IPS-15b (cell line): ENCODE data around the gene PCYOX1L.
A peak's percentile ranks its signal among the peaks of the same experiment; 100 is the strongest.

Experiments
- H3K27me3 ChIP-seq: one replicate; pipeline ENCODE4 v1.6.1; 2013; ENCODE audit warnings: low read length; ENCODE audit not compliant: control insufficient read depth, insufficient read depth
- H3K36me3 ChIP-seq: one replicate; pipeline ENCODE4 v1.6.1; 2013; ENCODE audit warnings: low read length; ENCODE audit not compliant: control insufficient read depth, insufficient read depth
- H3K4me1 ChIP-seq: one replicate; pipeline ENCODE4 v1.6.1; 2013; ENCODE audit warnings: mild to moderate bottlenecking, low read length; ENCODE audit not compliant: control insufficient read depth, insufficient read depth
- H3K4me3 ChIP-seq: one replicate; pipeline ENCODE4 v1.5.1; 2013; ENCODE audit warnings: low read depth, low read length
- H3K9ac ChIP-seq: one replicate; pipeline ENCODE4 v1.6.1; 2013; ENCODE audit warnings: low read depth, mild to moderate bottlenecking, low read length
- H3K9me3 ChIP-seq: one replicate; pipeline ENCODE4 v1.6.1; 2013; ENCODE audit warnings: mild to moderate bottlenecking, low read length; ENCODE audit not compliant: control insufficient read depth, insufficient read depth

PCYOX1L gene

DNA sequence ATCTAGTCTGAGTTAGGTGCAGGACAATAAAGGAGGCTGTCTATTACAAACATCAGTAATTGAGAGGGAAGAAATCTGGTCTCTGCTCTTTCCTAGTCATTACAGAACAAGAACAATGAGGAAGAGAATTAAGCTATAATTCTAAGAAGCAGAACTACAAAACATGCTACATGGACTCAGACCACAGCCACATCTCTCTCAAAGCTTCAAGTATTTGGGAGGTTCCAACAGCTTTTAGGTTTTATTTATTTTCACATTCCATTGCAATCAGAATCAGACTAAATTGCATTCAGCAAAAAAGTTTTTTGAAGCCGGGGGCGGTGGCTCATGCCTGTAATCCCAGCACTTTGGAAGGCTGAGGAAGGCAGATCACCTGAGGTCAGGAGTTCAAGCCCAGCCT lies 13.7 kb upstream of the PCYOX1L start:
- Histone ChIP-seq H3K36me3 (peaks cover 7% of the 10 kb centered on the region), H3K9ac (no peak overlapping the region), H3K27me3 (no peaks in the 10 kb centered on the region), H3K4me3 (peak overlapping the region; percentile 99), H3K4me1 (no peaks in the 10 kb centered on the region), H3K9me3 (no peaks in the 10 kb centered on the region)

DNA sequence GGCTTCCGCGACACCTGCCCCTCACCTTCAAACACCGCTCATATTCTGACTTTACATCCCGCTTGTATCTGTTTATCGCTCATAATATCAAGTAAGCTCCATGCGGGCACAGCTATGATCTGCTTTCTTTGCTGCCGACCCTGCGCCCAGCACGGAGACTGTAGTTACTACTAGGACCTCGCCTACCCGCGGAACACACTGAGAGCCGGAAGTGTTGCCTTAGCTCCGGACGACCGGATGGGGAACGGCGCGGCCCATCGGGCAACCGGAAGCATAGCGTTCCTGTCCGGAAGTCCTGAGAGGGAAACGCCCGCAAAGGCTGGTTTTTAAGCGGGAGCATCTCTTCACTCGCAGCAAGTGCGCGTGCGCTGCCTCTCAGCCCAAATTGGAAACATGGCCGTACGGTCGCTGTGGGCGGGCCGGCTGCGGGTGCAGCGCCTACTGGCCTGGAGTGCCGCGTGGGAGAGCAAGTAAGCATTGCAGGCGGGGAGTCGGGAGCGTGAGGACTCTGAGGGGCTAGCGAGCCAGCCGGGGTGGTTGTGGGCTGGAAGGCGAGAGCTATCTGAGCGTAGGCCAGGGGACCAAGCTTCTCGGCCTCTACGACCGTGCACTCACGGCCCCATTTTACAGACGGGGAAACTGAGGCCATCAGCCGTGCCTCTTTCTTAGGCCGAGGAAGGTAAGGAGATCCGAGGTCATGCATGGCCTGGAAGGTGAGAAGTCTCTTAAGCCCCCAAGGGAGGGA lies 12.5 kb upstream of the PCYOX1L start, which contains the start of gene GRPEL2:
Gene GRPEL2, plus strand, starts transcription at position 353 of the 745 bp plus-strand sequence. Its CDS starts 41 bp downstream, at position 394.
- H3K9ac ChIP-seq: peak within 1 kb of the TSS; percentile 94

DNA sequence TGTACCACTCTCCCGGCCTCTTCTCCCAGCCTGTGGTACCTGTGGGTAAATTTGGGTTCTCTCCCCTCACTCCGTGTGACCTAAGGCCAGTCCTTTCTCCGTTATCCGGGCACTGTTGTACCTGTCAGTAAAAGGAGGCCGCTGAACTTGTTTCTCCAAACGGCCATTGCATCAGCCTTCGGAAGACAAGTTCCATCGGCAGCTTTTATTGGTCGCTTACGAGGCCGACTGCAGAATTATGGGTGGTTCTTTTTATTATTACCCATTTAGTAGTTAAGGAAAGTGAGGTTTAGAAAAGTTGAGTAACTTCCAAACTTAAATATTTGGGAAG lies 12.0 kb upstream of the PCYOX1L start:
- no peaks in the 10 kb centered on the region for H3K4me1 ChIP-seq
- H3K27me3 ChIP-seq: no peaks in the 10 kb centered on the region
- H3K9ac ChIP-seq: peak overlapping the region; percentile 94
- H3K36me3 ChIP-seq: peaks cover 18% of the 10 kb centered on the region
- no peaks in the 10 kb centered on the region for H3K9me3 ChIP-seq
- H3K4me3 ChIP-seq: peak overlapping the region; percentile 99

More for the DNA sequence above, 12.5 kb upstream of the PCYOX1L start, which contains the start of gene GRPEL2:
- Histone ChIP-seq H3K36me3 (peaks cover 17% of the 10 kb centered on the region), H3K27me3 (no peaks in the 10 kb centered on the region), H3K9me3 (no peaks in the 10 kb centered on the region), H3K4me3 (peak within 1 kb of the TSS; percentile 99), H3K4me1 (no peaks in the 10 kb centered on the region)

DNA sequence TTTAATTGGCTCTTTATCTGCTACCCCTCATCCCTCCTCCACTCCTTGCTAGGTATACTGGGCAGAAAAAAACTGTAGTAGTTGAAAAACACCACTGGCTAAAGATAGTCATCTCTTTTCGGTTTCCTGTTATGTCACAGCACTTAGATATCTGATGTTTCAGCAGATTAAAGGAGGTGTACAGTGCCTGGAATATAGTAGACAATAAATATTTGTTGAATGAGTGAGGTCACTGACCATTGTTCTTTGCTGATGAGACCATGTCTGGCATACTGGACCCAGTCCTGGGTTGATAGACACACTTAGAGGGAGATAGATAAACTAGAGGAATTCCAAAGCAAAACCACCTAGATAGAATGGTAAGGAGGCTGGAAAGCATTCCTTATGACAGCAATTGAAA lies 9.3 kb upstream of the PCYOX1L start:
- Histone ChIP-seq H3K4me3 (no peak overlapping the region), H3K9ac (no peak overlapping the region), H3K27me3 (no peaks in the 10 kb centered on the region), H3K9me3 (no peaks in the 10 kb centered on the region), H3K4me1 (no peaks in the 10 kb centered on the region), H3K36me3 (peaks cover 21% of the 10 kb centered on the region)

DNA sequence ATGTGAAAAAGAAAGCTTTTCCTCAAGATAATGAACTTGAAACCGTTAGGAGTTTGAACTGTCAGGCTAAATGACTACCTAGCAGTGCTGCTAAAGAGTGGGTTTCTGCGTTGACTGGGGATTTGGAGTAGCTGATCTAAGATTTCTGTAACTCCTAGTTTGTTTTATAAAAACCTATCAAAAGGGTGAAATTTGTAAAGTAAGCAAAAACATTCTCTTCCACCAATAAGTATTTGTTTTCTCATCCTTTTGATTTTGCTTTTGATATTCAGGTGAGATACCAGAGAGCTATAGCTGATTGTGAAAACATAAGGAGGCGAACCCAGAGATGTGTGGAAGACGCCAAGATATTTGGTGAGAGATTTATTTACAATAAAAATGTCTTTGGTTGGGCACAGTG lies 8.5 kb upstream of the PCYOX1L start:
- no peaks in the 10 kb centered on the region for H3K4me1 ChIP-seq
- no peaks in the 10 kb centered on the region for H3K27me3 ChIP-seq
- no peak overlapping the region for H3K9ac ChIP-seq
- H3K9me3 ChIP-seq: no peaks in the 10 kb centered on the region
- peaks cover 21% of the 10 kb centered on the region for H3K36me3 ChIP-seq
- no peak overlapping the region for H3K4me3 ChIP-seq

DNA sequence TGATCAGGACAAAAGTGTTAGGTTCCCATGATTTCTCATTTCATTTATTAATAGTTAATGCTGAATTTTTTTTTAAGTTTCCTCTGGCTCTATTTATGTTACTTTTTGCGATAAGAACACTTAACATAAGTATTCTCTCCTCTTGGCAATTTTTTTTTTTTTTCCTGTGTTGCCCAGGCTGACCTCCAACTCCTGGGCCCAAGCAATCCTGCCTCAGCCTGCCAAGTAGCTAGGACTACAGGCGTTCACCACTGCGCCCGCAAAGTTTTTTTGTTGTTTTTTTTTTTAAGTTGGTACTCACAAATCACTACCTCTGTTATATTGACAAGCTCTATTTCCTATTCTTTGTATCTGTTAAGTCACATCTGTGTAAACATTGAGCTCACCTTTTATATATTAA lies 5.7 kb upstream of the PCYOX1L start:
- Histone ChIP-seq H3K4me3 (no peak overlapping the region), H3K27me3 (no peaks in the 10 kb centered on the region), H3K4me1 (peaks cover under 1% of the 10 kb centered on the region), H3K36me3 (peaks cover 21% of the 10 kb centered on the region), H3K9me3 (no peaks in the 10 kb centered on the region), H3K9ac (no peak overlapping the region)

DNA sequence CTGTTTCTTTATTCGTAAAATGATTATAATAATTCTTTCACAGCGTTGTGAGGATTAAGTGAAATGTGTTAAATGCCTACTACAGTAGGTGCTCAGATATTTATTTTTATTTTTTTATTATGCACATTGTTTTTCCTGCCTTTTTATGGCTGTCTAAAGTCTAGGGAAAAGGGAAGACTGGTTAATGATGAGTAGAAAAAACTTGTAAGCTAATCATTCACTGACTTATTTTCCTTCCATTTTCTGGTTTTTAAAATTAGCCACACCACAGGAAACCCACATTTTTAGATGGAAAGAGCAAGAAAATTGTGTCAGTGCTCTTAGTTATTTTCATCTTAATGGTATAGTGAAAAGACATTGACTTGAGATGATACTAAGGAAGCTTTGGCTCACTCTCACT lies 3.9 kb upstream of the PCYOX1L start:
- Histone ChIP-seq H3K9ac (no peak overlapping the region), H3K4me3 (no peak overlapping the region), H3K4me1 (peaks cover 6% of the 10 kb centered on the region), H3K27me3 (peaks cover 3% of the 10 kb centered on the region), H3K36me3 (peaks cover 16% of the 10 kb centered on the region), H3K9me3 (no peaks in the 10 kb centered on the region)

DNA sequence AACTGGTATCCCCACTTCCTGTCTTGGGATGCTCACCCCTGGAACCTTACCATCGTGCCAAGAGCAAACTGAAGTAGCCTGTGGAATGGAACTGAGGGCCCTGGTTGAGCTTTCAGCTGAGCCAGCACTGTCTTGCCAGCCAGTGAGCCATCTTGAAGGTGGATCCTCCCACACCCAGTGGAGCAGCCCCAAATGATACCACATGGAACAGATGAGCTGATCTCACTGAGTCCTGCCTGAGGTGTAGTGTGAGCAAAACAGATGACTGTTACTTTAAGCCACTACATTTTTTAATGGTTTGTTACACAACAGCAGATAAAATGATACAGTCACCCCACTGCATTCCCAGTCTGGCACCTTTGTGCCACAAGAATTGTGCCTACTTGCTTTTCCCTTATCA lies 2.2 kb upstream of the PCYOX1L start:
- Histone ChIP-seq H3K4me3 (no peak overlapping the region), H3K9me3 (no peaks in the 10 kb centered on the region), H3K9ac (no peak overlapping the region), H3K36me3 (peaks cover 4% of the 10 kb centered on the region), H3K4me1 (peaks cover 6% of the 10 kb centered on the region), H3K27me3 (peaks cover 4% of the 10 kb centered on the region)

DNA sequence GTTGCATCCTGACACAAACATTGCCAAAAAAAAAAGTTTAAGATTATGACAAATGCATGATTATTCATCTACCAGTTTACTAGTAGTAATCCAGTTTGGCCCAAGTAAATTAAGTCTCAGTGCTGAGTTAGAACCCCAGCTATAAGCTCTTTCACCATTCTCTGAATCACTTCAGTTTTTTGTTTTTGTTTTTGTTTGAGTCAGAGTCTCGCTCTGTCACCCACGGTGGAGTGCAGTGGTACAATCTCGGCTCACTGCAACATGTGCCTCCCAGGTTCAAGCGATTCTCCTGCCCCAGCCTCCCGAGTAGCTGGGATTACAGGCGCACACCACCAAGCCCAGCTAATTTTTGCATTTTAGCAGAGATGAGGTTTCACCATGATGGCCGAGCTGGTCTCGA lies 1.5 kb upstream of the PCYOX1L start:
- Histone ChIP-seq H3K9ac (no peak overlapping the region), H3K4me1 (peaks cover 6% of the 10 kb centered on the region), H3K36me3 (no peaks in the 10 kb centered on the region), H3K4me3 (no peak overlapping the region), H3K27me3 (peaks cover 4% of the 10 kb centered on the region), H3K9me3 (no peaks in the 10 kb centered on the region)

DNA sequence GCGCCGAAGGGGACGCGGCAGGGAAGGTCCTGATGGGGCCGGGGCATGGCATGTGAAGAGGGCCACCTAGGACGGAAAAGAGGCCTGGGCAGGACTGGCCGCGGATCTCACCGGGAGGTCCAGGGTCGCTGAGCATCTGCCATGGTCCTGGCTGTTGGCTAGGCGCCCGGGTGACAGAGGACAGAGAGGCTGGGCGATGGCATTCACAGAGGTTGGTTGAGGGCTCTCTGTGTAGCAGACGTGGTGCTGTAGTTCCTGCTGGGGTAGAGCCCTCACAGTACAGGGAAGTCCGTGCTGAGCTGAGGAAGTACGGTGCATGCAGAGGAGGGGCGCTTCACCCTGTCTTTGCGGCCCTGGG lies 427 bp downstream of the PCYOX1L start:
- peaks cover 4% of the 10 kb centered on the region for H3K27me3 ChIP-seq
- H3K36me3 ChIP-seq: no peaks in the 10 kb centered on the region
- no peaks in the 10 kb centered on the region for H3K9me3 ChIP-seq
- peaks cover 6% of the 10 kb centered on the region for H3K4me1 ChIP-seq
- H3K4me3 ChIP-seq: peak overlapping the region; percentile 88
- H3K9ac ChIP-seq: peak overlapping the region; percentile 74

DNA sequence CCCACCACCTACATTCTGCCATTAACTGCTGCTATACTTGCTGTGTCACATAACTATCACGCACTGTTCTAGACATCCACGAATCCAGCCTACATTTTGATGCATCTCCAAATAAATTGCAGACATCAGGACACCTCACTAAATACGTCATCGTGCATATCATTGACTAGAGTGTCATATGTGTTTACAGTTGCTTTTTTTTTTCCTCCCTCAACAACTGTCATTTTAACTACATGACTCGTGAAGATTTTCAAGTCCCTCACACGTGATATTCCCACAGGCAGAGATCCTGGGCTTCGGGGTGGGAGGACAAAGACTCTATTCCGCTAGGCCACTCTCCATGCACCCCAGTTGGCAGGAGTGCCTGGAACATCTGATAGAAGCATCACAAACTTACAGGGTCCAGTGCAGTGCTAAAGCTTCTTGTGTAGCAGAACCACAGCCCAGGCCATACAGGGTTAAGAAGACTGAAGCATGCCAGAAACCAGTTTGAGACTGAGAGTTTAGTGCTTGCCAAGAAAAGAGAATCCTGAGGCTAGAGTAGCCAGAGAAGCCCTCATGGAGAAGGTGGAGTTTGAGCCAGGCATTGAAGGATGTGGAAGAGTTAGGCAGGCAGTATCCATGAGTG lies 1.1 kb downstream of the PCYOX1L start:
- Histone ChIP-seq H3K9me3 (no peaks in the 10 kb centered on the region), H3K4me3 (peak overlapping the region; percentile 88), H3K36me3 (no peaks in the 10 kb centered on the region), H3K4me1 (peaks cover 6% of the 10 kb centered on the region), H3K27me3 (peaks cover 4% of the 10 kb centered on the region), H3K9ac (no peak overlapping the region)

DNA sequence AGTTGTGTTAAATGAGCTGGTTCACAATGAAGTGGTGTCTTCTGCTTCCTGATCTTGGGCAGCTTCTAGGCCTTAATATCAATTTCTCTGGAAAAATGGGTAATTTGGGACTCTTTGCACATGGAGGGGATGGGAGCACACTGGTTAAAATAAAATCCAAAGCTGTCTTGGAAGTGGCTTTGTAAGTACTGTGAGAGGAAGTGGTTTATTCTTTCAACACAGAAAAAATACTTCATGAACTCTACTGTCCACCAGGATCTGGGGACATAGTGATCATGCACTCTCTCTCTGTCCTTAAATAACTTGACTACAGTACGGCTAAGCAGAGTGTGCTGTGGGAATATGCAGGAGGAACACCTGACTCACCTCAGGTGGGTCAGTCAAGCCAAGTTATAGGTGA lies 2.4 kb downstream of the PCYOX1L start:
- H3K9ac ChIP-seq: no peak overlapping the region
- peaks cover 4% of the 10 kb centered on the region for H3K27me3 ChIP-seq
- no peak overlapping the region for H3K4me3 ChIP-seq
- H3K36me3 ChIP-seq: no peaks in the 10 kb centered on the region
- H3K9me3 ChIP-seq: no peaks in the 10 kb centered on the region
- H3K4me1 ChIP-seq: peaks cover 6% of the 10 kb centered on the region
